GM21381 (cell line): ENCODE results near the gene TM4SF20.
"Not testable (repeated sequence)": the region's sequence is repeated elsewhere in the genome, so short reads cannot be mapped to it uniquely, and the experiment has no call there.

Experiments used
- ATAC-seq: cut with Tn5 transposase; IDR thresholded peaks from one replicate; pipeline ENCODE4 v1.9.1; 2021; ENCODE audit warnings: mild to moderate bottlenecking, moderate library complexity; ENCODE audit not compliant: unreplicated experiment

The TM4SF20 gene

GRCh38 chr2:227398684-227399670 is 19.9 kb upstream of the TM4SF20 start:
- ATAC-seq, result no peak

DNA sequence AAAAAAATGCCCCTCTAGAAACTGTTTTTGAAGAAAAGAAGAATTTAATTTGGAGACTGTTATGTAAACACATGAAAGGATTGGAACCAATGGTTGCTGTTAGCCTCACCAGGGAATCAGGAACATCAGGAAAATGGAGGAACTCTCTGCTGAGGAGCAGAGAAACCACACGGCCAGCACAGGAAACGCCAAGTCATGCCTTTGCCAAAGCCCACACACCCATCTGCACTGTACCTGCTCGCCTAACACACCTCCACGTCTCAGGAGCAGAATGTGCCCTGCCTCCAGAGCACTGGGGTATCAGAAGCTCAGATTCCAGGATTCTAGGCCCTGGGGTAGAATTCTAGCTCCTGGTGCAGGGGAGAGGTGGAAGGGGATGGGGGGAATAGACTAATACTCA is 18.5 kb upstream of the TM4SF20 start:
- no peak for ATAC-seq

DNA sequence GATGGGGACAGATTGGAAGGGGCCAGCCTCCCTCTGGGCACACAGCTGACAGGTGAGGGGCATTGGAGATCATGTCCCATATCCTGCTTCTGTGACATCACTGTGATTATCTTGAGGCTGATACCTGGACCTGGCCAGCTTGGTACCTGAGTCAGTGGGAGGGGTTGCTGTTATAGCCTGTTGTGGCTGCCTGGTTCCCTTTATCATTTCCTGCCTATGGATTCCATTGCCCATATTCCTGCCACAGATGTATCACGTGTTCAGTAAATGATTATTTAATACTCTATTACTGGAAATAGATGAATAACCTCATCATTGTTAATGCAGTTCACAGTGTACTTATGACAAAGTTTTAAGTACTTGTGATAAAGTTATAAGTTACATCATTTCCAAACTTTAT is 16.4 kb upstream of the TM4SF20 start:
- no peak for ATAC-seq

DNA sequence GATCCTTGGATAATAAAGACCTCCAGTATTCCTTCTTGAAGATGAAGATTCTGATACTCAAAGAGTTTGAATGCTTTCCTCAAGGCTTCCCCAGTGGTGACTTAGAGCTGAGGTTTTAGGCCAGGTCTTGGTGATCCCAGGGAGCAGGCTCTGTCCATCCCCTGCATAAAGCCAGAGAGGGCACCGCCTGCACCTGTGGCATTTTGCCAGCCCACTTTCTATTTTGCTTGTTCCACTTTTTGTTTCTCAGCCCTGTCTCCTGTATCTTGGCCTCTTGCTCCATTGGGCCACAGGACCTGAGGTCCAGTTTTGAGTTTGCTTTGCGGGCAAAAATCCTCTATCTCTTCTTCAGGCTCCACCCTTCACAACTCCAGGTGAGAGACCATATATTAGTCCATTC is 15.3 kb upstream of the TM4SF20 start:
- ATAC-seq, result no peak

DNA sequence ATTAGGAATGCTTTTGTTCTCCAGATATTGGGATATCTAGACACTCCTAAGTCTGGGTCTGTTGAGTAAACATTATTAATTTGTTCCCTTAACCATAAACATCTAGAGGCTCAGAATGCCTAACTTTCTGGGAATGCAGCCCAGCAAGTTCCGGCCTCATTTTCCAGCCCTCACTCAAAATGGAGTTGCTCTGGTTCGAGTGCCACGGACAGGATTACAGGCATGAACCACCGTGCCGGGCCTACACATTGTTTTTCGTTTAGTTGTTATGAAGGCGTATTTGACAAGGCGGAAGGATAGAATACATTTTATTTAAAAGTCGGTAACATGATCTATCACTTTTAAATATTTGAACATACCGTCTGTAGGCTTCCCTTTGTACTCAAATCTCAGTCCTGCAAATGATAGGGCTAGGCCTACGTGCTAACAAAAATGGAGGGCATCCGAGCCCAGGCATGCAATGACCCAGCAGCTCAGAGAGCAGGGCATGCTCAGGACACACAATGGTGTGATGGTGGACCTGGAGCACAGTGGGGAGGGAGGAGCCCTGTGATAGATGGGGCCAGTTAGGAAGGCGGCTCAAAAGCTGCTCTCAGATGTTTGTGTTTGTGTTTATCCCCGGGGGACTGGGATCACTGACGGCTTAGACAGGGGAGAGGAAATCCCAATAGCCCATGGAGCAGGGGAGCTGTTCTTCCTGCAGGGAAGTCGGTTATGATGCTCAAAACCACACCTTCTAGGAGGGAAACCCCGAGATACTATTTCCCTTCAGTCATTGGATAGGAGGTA is 11.6 kb upstream of the TM4SF20 start:
- no peak for ATAC-seq

- no peak for ATAC-seq
These were observed 10.6 kb upstream of the TM4SF20 start for GRCh38 chr2:227389661-227390060.

- no peak for ATAC-seq
These were observed 10.1 kb upstream of the TM4SF20 start for GRCh38 chr2:227389231-227389630.

GRCh38 chr2:227388537-227389011 is 9.5 kb upstream of the TM4SF20 start:
- ATAC-seq, result no peak

- ATAC-seq, result not testable (repeated sequence)
These were observed 8.5 kb upstream of the TM4SF20 start, which contains the start of gene SCYGR1 for GRCh38 chr2:227387583-227387982. Gene SCYGR1 (minus strand): TSS chr2:227387949. CDS start chr2:227387949, 0 bp downstream.

GRCh38 chr2:227386630-227387029 is 7.5 kb upstream of the TM4SF20 start:
- ATAC-seq, result no peak

DNA sequence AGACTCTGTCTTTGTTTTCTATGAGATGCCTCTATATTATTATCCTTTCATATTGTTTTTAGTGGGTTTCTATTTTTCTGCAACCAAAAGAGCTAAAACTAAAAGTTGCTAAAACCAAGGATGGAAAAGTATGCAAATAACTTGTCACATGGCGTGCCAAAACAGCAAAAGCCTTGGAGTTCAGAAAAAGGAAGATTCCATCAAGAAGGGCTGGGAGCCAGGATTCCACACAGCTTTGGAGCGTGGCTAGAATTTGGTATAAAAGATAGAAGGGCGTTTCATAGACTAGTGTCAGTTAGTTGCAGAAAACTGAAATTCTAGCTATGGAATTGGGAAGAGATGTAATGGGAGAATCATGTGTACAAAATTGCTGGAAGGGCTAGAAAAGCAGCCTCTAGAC is 4.6 kb upstream of the TM4SF20 start:
- ATAC-seq, result no peak

DNA sequence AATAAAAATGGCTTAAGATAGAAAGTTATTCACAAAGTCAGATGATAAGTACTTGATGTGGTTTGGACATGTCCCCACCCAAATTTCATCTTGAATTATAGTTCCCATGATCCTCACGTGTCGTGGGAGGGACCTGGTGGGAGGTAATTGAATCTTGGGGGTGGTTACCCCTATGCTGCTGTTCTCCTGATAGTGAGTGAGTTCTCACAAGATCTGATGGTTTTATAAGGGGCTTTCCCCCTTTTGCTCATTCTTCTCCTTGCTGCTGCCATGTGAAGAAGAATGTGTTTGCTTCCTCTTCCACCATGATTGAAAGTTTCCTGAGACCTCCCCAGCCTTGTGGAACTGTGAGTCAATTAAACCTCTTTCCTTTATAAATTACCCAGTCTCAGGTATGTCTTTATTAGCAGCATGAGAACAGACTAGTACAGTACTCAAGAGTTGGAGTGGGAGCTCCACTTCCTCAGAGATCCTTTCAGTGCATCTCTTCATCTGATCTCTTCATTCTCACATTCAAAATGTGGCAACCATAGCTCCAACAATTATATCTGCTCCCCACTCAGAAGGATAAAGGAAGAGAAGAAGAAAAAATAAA is 3.2 kb upstream of the TM4SF20 start:
- not testable (repeated sequence) for ATAC-seq

DNA sequence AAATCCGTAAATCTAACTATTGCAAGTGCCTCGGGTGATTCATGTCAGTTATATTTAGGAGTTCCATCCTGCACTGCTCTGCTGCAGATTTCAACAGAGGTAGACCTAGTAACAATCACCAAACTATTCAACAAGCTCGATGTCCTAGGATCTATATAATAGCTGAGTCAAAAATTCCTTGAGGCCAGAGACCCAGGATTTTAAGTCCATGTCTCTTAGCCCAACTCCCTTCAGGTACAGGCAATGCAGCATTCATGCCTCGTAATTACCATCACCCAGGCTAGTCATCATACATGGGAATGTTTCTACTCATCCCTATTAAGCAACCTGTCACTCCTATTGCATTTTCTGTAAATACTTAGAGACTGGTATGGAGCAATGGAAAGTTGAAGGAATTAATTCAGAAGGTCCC is 729 bp downstream of the TM4SF20 start:
- no peak for ATAC-seq

- ATAC-seq, result no peak
These were observed 1.4 kb downstream of the TM4SF20 start for GRCh38 chr2:227377467-227378351.

- no peak for ATAC-seq
These were observed 2.3 kb downstream of the TM4SF20 start for GRCh38 chr2:227376656-227377396.

DNA sequence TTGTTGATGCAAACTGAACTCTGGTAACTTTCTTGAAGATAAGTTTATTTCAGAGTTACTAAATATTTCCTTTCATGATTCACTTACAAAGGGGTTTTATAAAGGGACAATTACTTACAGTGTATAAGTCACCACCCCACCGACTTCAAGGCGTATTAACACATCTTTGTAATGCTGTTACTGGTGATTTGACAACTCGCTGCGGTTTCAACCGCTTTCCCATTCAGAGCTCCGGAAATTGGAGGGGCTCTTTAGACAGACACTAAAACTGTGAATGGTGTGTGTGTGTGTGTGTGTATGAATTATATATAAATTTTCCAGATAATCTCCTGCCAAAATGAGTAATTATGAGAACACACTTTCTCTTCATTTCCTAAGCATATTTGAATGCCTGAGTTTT is 4.9 kb downstream of the TM4SF20 start:
- ATAC-seq, result no peak

DNA sequence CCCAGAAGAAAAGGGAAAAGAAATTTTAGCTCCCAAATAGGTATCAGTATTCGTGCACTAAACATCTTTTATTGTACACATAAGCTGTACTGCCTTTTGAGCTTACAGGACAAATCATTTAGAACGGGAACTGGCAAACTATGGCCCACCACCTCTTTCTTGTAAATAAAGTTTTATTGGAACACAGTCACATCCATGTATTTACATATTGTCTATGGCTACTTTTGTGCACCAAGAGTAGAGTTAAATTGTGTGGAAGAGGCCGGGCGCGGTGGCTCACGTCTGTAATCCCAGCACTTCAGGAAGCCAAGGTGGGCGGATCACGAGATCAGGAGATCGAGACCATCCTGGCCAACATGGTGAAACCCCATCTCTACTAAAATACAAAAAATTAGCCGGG is 5.7 kb downstream of the TM4SF20 start:
- ATAC-seq, result no peak

- ATAC-seq, result no peak
These were observed 8.3 kb downstream of the TM4SF20 start for GRCh38 chr2:227370791-227371312.

DNA sequence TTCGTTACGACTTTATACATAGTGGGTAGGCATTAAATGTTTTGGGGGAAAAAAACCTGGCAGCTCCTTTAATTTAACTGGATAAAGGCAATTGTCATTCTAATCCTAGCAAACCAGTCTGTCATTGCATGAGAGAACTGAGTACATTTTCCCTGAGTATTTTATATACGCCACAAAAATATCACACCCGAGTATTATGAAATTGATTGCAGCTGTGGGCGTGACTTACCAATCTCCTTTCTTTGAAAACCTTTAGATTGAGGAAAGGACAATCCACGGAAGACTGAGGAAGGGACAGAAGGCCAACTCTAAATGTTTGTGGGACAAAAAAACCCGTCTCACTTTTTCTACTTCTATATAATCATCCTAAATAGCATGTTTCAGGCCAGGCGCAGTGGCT is 9.0 kb downstream of the TM4SF20 start:
- no peak for ATAC-seq
